ENCODE measurements around the gene C3orf20. TPM values are rescaled to one million over a fixed set of nuclear protein-coding genes. Genes with fewer than 3 reads are reported as not detected.

Gene C3orf20
- total RNA-seq, 4 donors from 2014 or later: 0.11 TPM; not detected in 3

- H3K9me3 ChIP-seq: no peaks in the 10 kb centered on the region
- H3K36me3 ChIP-seq: peaks cover 0 to 29% (median 14%) of the 10 kb centered on the region in 4 donors
- H3K4me3 ChIP-seq: no peak overlapping the region
- intact Hi-C loops (cut with DNase I): no loop called here
- H3K27ac ChIP-seq (replicated peaks in 1 of 4): no peak overlapping the region
- H3K27me3 ChIP-seq: peaks cover 0 to 11% (median 0%) of the 10 kb centered on the region in 4 donors
- peaks cover 12 to 29% (median 20%) of the 10 kb centered on the region in 4 donors for H3K4me1 ChIP-seq
- TF ChIP-seq POLR2AphosphoS5 (IDR thresholded peaks at IDR 0.05) (no peak), CTCF (IDR thresholded peaks at IDR 0.05) (no peak), EP300 (IDR thresholded peaks at IDR 0.05) (no peak), POLR2A (IDR thresholded peaks at IDR 0.05; ENCODE audit: low read depth) (no peak)
- DNase-seq (ENCODE audit: extremely low spot score): no peak
- 83% methylated on average over 3 of the region's 3 CpGs for WGBS
Observed at GRCh38 chr3:14822134-14822533, 147.2 kb downstream of the C3orf20 start.

Other genes with a start within 250 kb of the C3orf20 start
- under 1 TPM; 0.45 to 0.92 (median 0.66) TPM for gene GRIP2, start 134.8 kb upstream of the C3orf20 start, total RNA-seq
- gene CCDC174, start 23.4 kb upstream of the C3orf20 start, total RNA-seq: 10 to 100 TPM; 10.8 to 17.0 (median 13.5) TPM
- 10 to 100 TPM; 15.4 to 21.1 (median 16.1) TPM for gene FGD5, start 143.8 kb downstream of the C3orf20 start, total RNA-seq